ENCODE data around the gene C19orf25. TPM values are rescaled to one million over a fixed set of nuclear protein-coding genes. Genes with fewer than 3 reads are reported as not detected.

The C19orf25 gene
- polyA plus RNA-seq, 1 donor from 2014 or later, result 80.2 TPM

GRCh38 chr19:1453525-1454364 is 25.3 kb downstream of the C19orf25 start:
- H3K27ac ChIP-seq (ENCODE audit: low read length), result no peak overlapping the region
- H3K9me3 ChIP-seq (ENCODE audit: low read length), result no peaks in the 10 kb centered on the region
- peaks cover 30% of the 10 kb centered on the region for H4K20me1 ChIP-seq (ENCODE audit: insufficient read depth)
- peak overlapping the region; percentile 99 for H3K9ac ChIP-seq (ENCODE audit: low read length)
- no peak overlapping the region for H3K4me2 ChIP-seq (ENCODE audit: low read length)
- no peak overlapping the region for H2AFZ ChIP-seq (ENCODE audit: low read depth, low read length)
- no peaks in the 10 kb centered on the region for H3K9me2 ChIP-seq (ENCODE audit: insufficient read depth, low read length)
- TF ChIP-seq MXI1 (conservative IDR thresholded peaks at IDR 0.05; ENCODE audit: poor library complexity, severe bottlenecking), result no peak
- TF ChIP-seq SMC3 (conservative IDR thresholded peaks at IDR 0.05; ENCODE audit: poor library complexity), result no peak
- TF ChIP-seq TAF1 (IDR thresholded peaks at IDR 0.05; ENCODE audit: low read depth), result no peak
- no peak for TF ChIP-seq CTCF (IDR thresholded peaks at IDR 0.05; ENCODE audit: poor library complexity, severe bottlenecking)
- TF ChIP-seq EP300 (conservative IDR thresholded peaks at IDR 0.05; ENCODE audit: poor library complexity, severe bottlenecking), result no peak
- no peak for TF ChIP-seq EZH2 (IDR thresholded peaks at IDR 0.05; ENCODE audit: borderline replicate concordance, insufficient read depth, low read length, poor library complexity, severe bottlenecking)
- TF ChIP-seq POLR2AphosphoS5 (IDR thresholded peaks at IDR 0.05), result no peak
- no peak for TF ChIP-seq RAD21 (conservative IDR thresholded peaks at IDR 0.05)
- no peak for TF ChIP-seq REST (IDR thresholded peaks at IDR 0.05; ENCODE audit: borderline replicate concordance)
- H3F3A ChIP-seq (ENCODE audit: insufficient read depth, low read length, poor library complexity, severe bottlenecking), result no peaks in the 10 kb centered on the region
- H3K4me3 ChIP-seq (ENCODE audit: low read length), result peak overlapping the region; percentile 77
- peaks cover 4% of the 10 kb centered on the region for H3K36me3 ChIP-seq (ENCODE audit: insufficient read depth, low read length)
- peaks cover 74% of the 10 kb centered on the region for H3K79me2 ChIP-seq (replicated peaks; ENCODE audit: insufficient read depth, low read length)
- no peaks in the 10 kb centered on the region for H3K27me3 ChIP-seq (ENCODE audit: insufficient read depth, low read depth, low read length)

- H2AFZ ChIP-seq (ENCODE audit: low read depth, low read length), result no peak overlapping the region
- TF ChIP-seq POLR2AphosphoS5 (IDR thresholded peaks at IDR 0.05) (no peak), RAD21 (conservative IDR thresholded peaks at IDR 0.05) (no peak), TAF1 (IDR thresholded peaks at IDR 0.05; ENCODE audit: low read depth) (no peak), MXI1 (conservative IDR thresholded peaks at IDR 0.05; ENCODE audit: poor library complexity, severe bottlenecking) (no peak), EP300 (conservative IDR thresholded peaks at IDR 0.05; ENCODE audit: poor library complexity, severe bottlenecking) (no peak), SMC3 (conservative IDR thresholded peaks at IDR 0.05; ENCODE audit: poor library complexity) (no peak), REST (IDR thresholded peaks at IDR 0.05; ENCODE audit: borderline replicate concordance) (no peak), CTCF (IDR thresholded peaks at IDR 0.05; ENCODE audit: poor library complexity, severe bottlenecking) (no peak), EZH2 (IDR thresholded peaks at IDR 0.05; ENCODE audit: borderline replicate concordance, insufficient read depth, low read length, poor library complexity, severe bottlenecking) (no peak)
- H3K36me3 ChIP-seq (ENCODE audit: insufficient read depth, low read length), result peaks cover 4% of the 10 kb centered on the region
- peaks cover 24% of the 10 kb centered on the region for H4K20me1 ChIP-seq (ENCODE audit: insufficient read depth)
- H3K27ac ChIP-seq (ENCODE audit: low read length), result peak overlapping the region; percentile 98
- H3K9me3 ChIP-seq (ENCODE audit: low read length), result no peaks in the 10 kb centered on the region
- peak overlapping the region; percentile 77 for H3K4me3 ChIP-seq (ENCODE audit: low read length)
- no peaks in the 10 kb centered on the region for H3K9me2 ChIP-seq (ENCODE audit: insufficient read depth, low read length)
- no peaks in the 10 kb centered on the region for H3F3A ChIP-seq (ENCODE audit: insufficient read depth, low read length, poor library complexity, severe bottlenecking)
- H3K79me2 ChIP-seq (replicated peaks; ENCODE audit: insufficient read depth, low read length), result peaks cover 76% of the 10 kb centered on the region
- H3K27me3 ChIP-seq (ENCODE audit: insufficient read depth, low read depth, low read length), result no peaks in the 10 kb centered on the region
- peak overlapping the region; percentile 99 for H3K9ac ChIP-seq (ENCODE audit: low read length)
- H3K4me2 ChIP-seq (ENCODE audit: low read length), result peak overlapping the region; percentile 98
Observed at GRCh38 chr19:1452802-1453524, 26.1 kb downstream of the C19orf25 start.
